HG03442 (cell line): ENCODE results near the gene ZDHHC19.
A peak's percentile ranks its signal among the peaks of the same experiment; 100 is the strongest.
"Not testable (repeated sequence)": the region's sequence is repeated elsewhere in the genome, so short reads cannot be mapped to it uniquely, and the experiment has no call there.

Experiments used
- ATAC-seq: cut with Tn5 transposase; IDR thresholded peaks from one replicate; pipeline ENCODE4 v1.9.1; 2021; ENCODE audit warnings: mild to moderate bottlenecking, moderate library complexity; ENCODE audit not compliant: unreplicated experiment

Gene ZDHHC19, protein sequence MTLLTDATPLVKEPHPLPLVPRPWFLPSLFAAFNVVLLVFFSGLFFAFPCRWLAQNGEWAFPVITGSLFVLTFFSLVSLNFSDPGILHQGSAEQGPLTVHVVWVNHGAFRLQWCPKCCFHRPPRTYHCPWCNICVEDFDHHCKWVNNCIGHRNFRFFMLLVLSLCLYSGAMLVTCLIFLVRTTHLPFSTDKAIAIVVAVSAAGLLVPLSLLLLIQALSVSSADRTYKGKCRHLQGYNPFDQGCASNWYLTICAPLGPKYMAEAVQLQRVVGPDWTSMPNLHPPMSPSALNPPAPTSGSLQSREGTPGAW

DNA sequence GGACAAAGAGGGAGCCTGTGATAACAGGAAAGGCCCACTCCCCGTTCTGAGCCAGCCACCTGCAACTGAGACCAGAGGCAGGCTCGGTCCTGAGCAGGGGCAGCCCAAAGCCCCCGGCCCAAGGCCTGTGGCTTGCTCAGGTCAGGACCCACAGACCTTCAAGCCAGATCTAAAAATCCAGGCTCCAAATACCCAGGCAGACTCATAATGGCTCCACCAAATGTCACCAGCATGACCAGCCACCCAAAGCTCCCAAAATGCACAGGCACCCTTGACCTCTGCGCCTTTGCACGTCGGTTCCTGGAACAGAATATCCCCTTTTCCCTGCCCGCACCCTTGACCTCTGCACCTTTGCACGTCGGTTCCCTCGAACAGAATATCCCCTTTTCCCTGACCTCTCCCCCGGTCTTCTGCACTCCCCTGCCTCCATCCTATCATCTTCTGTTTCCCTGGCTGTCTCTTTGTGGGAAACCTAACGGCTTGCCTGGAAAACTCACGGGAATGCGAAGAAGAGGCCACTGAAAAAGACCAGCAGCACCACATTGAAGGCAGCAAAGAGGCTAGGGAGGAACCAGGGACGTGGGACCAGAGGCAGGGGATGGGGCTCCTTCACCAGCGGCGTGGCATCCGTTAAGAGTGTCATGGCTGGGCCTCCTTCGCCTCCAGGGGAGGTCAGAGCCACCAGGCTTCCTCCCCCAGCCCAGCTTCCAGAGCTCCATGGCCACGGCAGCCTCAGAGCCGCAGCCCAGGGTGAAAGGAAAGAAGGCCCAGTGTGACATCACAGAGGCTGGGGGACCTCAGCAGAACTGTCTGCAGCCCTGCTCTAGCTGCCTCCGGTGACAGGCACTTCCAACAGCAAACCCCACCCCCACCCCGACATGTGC is at the start of gene ZDHHC19:
Gene ZDHHC19, minus strand, starts transcription at position 728 of the 884 bp plus-strand sequence. Its CDS starts 85 bp downstream, at position 643.
- no peak for ATAC-seq

GRCh38 chr3:196260784-196261183 is 49.6 kb upstream of the ZDHHC19 start:
- no peak for ATAC-seq

GRCh38 chr3:196255776-196256175 is 44.6 kb upstream of the ZDHHC19 start:
- no peak for ATAC-seq

GRCh38 chr3:196254376-196255283 is 43.4 kb upstream of the ZDHHC19 start:
- no peak for ATAC-seq

DNA sequence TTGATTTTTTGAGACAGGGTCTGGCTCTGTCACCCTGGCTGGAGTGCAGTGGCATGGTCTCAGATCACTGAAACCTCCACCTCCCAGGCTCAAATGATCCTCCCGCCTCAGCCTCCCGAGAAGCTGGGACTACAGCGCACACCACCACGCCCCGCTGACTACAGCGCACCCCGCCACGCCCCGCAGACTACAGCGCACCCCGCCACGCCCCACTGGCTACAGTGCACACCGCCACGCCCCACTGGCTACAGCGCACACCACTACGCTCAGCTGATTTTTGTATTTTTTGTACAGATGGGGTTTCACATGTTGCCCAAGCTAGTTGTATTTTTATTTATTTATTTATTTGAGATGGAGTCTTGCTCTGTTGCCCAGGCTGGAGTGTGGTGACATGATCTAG is 40.7 kb upstream of the ZDHHC19 start:
- no peak for ATAC-seq

GRCh38 chr3:196246612-196247308 is 35.6 kb upstream of the ZDHHC19 start:
- ATAC-seq: no peak

- not testable (repeated sequence) for ATAC-seq
These were observed 33.0 kb upstream of the ZDHHC19 start for GRCh38 chr3:196244166-196244565.

DNA sequence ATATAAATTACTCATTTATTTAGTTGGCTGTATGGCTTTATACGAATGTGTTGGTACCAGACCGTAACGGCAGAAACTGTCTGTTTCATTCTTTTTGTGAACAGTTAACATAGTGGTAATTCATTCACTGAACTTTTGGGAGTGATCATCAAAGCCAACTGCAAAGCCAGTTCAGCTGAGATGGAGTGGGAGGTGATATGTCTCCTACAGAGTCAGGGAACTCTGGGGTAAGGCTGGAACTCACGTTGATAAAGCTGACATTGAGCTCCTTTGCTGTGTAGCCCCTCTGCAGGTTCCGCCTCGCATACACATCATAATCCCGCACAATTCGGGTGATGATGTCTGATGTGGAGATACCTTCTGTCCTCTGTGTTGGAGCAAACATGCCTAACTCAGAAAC is 30.5 kb upstream of the ZDHHC19 start:
- ATAC-seq: no peak

DNA sequence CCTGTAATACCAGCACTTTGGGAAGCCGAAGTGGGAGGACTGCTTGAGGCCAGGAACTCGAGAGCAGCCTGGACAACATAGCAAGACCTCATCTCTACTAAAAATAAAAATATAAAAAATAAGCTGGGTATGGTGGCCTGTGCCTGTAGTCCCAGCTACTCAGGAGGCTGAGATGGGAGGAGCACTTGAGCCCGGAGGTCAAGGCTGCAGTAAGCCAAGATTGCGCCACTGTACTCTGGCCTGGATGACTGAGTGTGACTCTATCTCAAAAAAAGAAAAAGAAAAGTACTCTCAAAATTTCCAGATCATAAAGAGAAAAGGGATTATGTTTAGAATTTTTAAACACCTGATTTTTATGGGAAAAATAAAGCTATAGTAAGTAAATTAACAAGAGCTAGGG is 29.2 kb upstream of the ZDHHC19 start:
- ATAC-seq: no peak

GRCh38 chr3:196238612-196239560 is 27.7 kb upstream of the ZDHHC19 start:
- ATAC-seq: no peak

GRCh38 chr3:196237203-196237602 is 26.0 kb upstream of the ZDHHC19 start:
- ATAC-seq: no peak

- ATAC-seq: no peak
These were observed 25.0 kb upstream of the ZDHHC19 start for GRCh38 chr3:196236223-196236622.

- ATAC-seq: no peak
These were observed 24.4 kb upstream of the ZDHHC19 start for GRCh38 chr3:196235452-196236122.

DNA sequence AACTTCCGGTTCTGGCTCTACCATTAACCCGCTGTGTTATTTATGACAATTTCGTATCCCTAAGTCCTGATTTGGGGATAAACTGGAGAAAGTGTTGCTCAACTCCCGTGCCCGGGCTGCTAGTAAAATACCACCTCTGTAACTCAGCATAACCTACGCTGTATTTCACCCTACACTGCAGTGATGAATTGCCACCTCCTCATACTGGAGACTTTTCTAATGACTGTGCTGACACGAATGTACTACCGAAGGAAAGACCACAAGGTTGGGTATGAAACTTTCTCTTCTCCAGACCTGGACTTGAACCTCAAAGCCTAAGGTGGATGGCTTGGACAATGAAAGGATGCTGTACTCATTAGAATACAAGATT is 21.7 kb upstream of the ZDHHC19 start:
- ATAC-seq: no peak

DNA sequence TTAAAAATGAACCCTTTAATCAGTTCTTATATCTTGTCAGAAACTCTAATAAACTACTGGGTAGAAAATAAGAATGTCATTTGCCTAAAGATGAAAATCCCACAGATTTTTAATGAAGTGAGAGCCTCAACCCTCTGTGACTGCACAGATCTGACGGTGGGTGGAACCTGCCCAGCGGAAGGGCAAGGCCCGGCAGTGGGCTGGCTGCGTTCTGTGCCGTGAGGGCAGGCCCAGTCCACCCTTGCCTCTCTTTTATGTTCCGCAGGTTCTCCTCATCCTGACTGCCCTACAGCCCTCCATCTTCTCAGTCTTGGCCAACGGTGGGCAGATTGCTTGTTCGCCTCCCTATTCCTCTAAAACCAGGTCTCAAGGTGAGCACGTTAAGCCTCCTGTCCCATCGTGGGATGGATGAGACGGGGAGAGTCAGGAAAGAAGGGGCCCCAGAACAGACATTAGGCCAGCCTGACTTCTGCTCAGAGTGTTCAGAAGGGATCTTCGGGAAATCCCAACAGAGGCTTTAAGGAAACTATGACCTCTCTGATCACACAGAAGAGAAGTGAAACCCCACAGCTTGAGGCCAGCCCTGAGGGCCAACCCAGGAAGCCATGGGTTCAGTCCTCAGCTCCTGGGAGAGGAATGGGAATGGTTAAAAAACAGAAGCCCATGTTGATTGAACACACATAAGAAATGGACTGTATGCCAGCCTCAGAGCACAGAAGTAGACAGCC is 21.1 kb upstream of the ZDHHC19 start:
- peak; percentile 52 for ATAC-seq

DNA sequence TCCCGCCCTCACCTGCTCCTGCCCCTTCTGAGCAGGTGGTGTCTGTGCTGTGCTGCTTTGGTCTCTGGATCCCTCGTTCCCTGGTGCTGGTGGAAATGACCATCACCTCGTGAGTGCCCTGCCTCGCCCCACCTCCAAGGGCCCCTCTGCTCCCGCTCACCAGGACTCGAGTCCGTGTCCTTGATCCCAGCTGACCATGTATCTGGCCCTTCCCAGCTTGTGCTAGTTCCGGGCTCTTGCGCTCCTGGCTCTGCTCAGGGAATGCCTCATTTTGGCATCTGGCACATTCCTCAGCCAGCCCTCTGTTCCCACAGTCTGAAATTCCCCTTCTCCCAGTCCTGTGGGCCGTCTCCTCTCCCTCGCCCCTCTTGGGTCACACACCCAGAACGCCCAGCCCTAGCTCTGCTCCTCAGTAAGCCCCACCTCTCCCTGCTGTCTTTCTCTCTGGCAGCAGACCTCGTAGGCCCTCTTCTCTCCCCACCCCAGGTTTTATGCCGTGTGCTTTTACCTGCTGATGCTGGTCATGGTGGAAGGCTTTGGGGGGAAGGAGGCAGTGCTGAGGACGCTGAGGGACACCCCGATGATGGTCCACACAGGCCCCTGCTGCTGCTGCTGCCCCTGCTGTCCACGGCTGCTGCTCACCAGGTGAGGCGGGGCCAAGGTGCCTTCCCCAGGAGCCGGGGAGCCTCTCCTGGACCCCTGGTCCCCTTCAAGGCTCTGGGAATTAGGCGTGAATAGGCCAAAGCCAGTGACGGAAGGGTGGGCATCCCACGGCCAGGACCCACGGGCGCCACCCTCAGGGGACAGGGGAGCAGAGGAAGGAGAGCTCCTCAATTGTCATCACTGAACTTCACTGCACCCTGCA is 16.7 kb upstream of the ZDHHC19 start:
- no peak for ATAC-seq

GRCh38 chr3:196227121-196227561 is 15.9 kb upstream of the ZDHHC19 start:
- no peak for ATAC-seq
